HG03354 (cell line): ENCODE results near the gene PIK3CD.
A peak's percentile ranks its signal among the peaks of the same experiment; 100 is the strongest.
"Not testable (repeated sequence)": the region's sequence is repeated elsewhere in the genome, so short reads cannot be mapped to it uniquely, and the experiment has no call there.

Experiments
- ATAC-seq: cut with Tn5 transposase; IDR thresholded peaks from one replicate; pipeline ENCODE4 v1.9.1; 2021; ENCODE audit warnings: mild to moderate bottlenecking; ENCODE audit not compliant: unreplicated experiment, poor library complexity, severe bottlenecking

The PIK3CD gene

GRCh38 chr1:9618909-9619679, 32.4 kb upstream of the PIK3CD start:
- no peak for ATAC-seq

- ATAC-seq: no peak
Observed at GRCh38 chr1:9621032-9621431, 30.5 kb upstream of the PIK3CD start.

GRCh38 chr1:9624081-9624480, 27.4 kb upstream of the PIK3CD start:
- ATAC-seq: no peak

- not testable (repeated sequence) for ATAC-seq
Observed at GRCh38 chr1:9625030-9625429, 26.5 kb upstream of the PIK3CD start.

- ATAC-seq: peak; percentile 61
Observed at GRCh38 chr1:9626201-9626608, 25.3 kb upstream of the PIK3CD start.

GRCh38 chr1:9628541-9629444, 22.7 kb upstream of the PIK3CD start:
- no peak for ATAC-seq

GRCh38 chr1:9629445-9630201, 21.9 kb upstream of the PIK3CD start:
- no peak for ATAC-seq

- ATAC-seq: no peak
Observed at GRCh38 chr1:9630331-9631111, 21.0 kb upstream of the PIK3CD start.

- no peak for ATAC-seq
Observed at GRCh38 chr1:9631613-9632012, 19.9 kb upstream of the PIK3CD start.

- ATAC-seq: no peak
Observed at GRCh38 chr1:9633493-9633892, 18.0 kb upstream of the PIK3CD start.

GRCh38 chr1:9634582-9634981, 16.9 kb upstream of the PIK3CD start:
- ATAC-seq: no peak

GRCh38 chr1:9639227-9639626, 12.3 kb upstream of the PIK3CD start:
- ATAC-seq: no peak

- no peak for ATAC-seq
Observed at GRCh38 chr1:9643351-9644256, 7.9 kb upstream of the PIK3CD start.

GRCh38 chr1:9646037-9646436, 5.5 kb upstream of the PIK3CD start:
- no peak for ATAC-seq

GRCh38 chr1:9648171-9648570, 3.4 kb upstream of the PIK3CD start:
- no peak for ATAC-seq

- ATAC-seq: no peak
Observed at GRCh38 chr1:9649769-9650168, 1.8 kb upstream of the PIK3CD start.

GRCh38 chr1:9651220-9651564, 339 bp upstream of the PIK3CD start:
- no peak for ATAC-seq

- no peak for ATAC-seq
Observed at GRCh38 chr1:9652379-9653209, 1.1 kb downstream of the PIK3CD start.
